Measurements from ENCODE around the gene CCSER2. TPM values are rescaled to one million over a fixed set of nuclear protein-coding genes. Genes with fewer than 3 reads are reported as not detected.

Gene CCSER2
- total and polyA plus RNA-seq, 7 experiments from 2014 or later: 59.1 to 133 (median 93.4) TPM

- H3K36me3 ChIP-seq (ENCODE audit: control insufficient read depth in 2 of 3, insufficient read depth in 3 of 3, low read length in 3 of 3): peaks cover 5 to 38% (median 12%) of the 10 kb centered on the region in 3 experiments
- no peaks in the 10 kb centered on the region for H3K4me1 ChIP-seq (ENCODE audit: control insufficient read depth in 2 of 2, insufficient read depth in 2 of 2, low read length in 2 of 2)
- no peak overlapping the region for H3K27ac ChIP-seq (ENCODE audit: low read depth, low read length)
- no peak overlapping the region for H3K4me3 Mint-ChIP-seq
- no peak overlapping the region for H3K4me3 ChIP-seq (ENCODE audit: low read length)
- H3K27me3 Mint-ChIP-seq: no peaks in the 10 kb centered on the region
- peaks cover 0 to 61% (median 45%) of the 10 kb centered on the region in 7 donors for H3K4me1 Mint-ChIP-seq
- H3K9me3 ChIP-seq (ENCODE audit: control insufficient read depth in 2 of 3, low read length in 3 of 3): peaks cover 0 to 29% (median 7%) of the 10 kb centered on the region in 3 experiments
- intact Hi-C loops (cut with micrococcal nuclease): no loop called here
- H3K36me3 Mint-ChIP-seq: peaks cover 31 to 93% (median 90%) of the 10 kb centered on the region in 5 donors
- ChIA-PET POLR2A (no interaction called here), CTCF (no interaction called here)
- peaks cover 22 to 64% (median 48%) of the 10 kb centered on the region in 11 donors for H3K9me3 Mint-ChIP-seq
- no peak for DNase-seq
- no peaks in the 10 kb centered on the region for H3K27me3 ChIP-seq (ENCODE audit: control insufficient read depth in 2 of 2, insufficient read depth in 2 of 2, low read length in 2 of 2)
- ATAC-seq: no peak
- H3K27ac Mint-ChIP-seq: no peak overlapping the region
These were observed 87.8 kb downstream of the CCSER2 start for GRCh38 chr10:84416245-84416555.

- intact Hi-C loops (cut with micrococcal nuclease): no loop called here
- Histone ChIP-seq H3K4me1 (ENCODE audit: control insufficient read depth in 2 of 2, insufficient read depth in 2 of 2, low read length in 2 of 2) (peaks cover 6 to 8% of the 10 kb centered on the region in 2 donors), H3K27me3 (ENCODE audit: control insufficient read depth in 2 of 2, insufficient read depth in 2 of 2, low read length in 2 of 2) (no peaks in the 10 kb centered on the region), H3K4me3 (ENCODE audit: low read length) (no peak overlapping the region), H3K9me3 (ENCODE audit: control insufficient read depth in 2 of 3, low read length in 3 of 3) (peaks cover 0 to 9% (median 7%) of the 10 kb centered on the region in 3 experiments), H3K27ac (ENCODE audit: low read depth, low read length) (no peak overlapping the region), H3K36me3 (ENCODE audit: control insufficient read depth in 2 of 3, insufficient read depth in 3 of 3, low read length in 3 of 3) (peaks cover under 1 to 33% (median 10%) of the 10 kb centered on the region in 3 experiments)
- peaks cover 25 to 70% (median 50%) of the 10 kb centered on the region in 7 donors for H3K4me1 Mint-ChIP-seq
- no peaks in the 10 kb centered on the region for H3K27me3 Mint-ChIP-seq
- peaks cover 14 to 60% (median 55%) of the 10 kb centered on the region in 5 donors for H3K36me3 Mint-ChIP-seq
- CTCF ChIA-PET: interaction anchor here (0.9 kb wide), 1 partner anchor 86 kb away, joined by 3 read pairs; no protein-coding TSS in a partner anchor
- peak overlapping the region in 1 of 10 donors; percentile 12 for H3K4me3 Mint-ChIP-seq
- DNase-seq: no peak
- POLR2A ChIA-PET: no interaction called here
- peaks cover 4 to 30% (median 14%) of the 10 kb centered on the region in 11 donors for H3K9me3 Mint-ChIP-seq
- no peak for ATAC-seq
- H3K27ac Mint-ChIP-seq: peak overlapping the region in 6 of 9 donors; percentile 19 to 76 (median 48)
These were observed 95.3 kb downstream of the CCSER2 start for GRCh38 chr10:84423719-84424118.

- peaks cover 9 to 59% (median 47%) of the 10 kb centered on the region in 5 donors for H3K36me3 Mint-ChIP-seq
- peaks cover 3 to 24% (median 10%) of the 10 kb centered on the region in 11 donors for H3K9me3 Mint-ChIP-seq
- Histone ChIP-seq H3K27ac (ENCODE audit: low read depth, low read length) (peak overlapping the region; percentile 48), H3K27me3 (ENCODE audit: control insufficient read depth in 2 of 2, insufficient read depth in 2 of 2, low read length in 2 of 2) (no peaks in the 10 kb centered on the region), H3K9me3 (ENCODE audit: control insufficient read depth in 2 of 3, low read length in 3 of 3) (peaks cover 0 to 7% (median 7%) of the 10 kb centered on the region in 3 experiments), H3K4me1 (ENCODE audit: control insufficient read depth in 2 of 2, insufficient read depth in 2 of 2, low read length in 2 of 2) (peaks cover 6 to 8% of the 10 kb centered on the region in 2 donors), H3K36me3 (ENCODE audit: control insufficient read depth in 2 of 3, insufficient read depth in 3 of 3, low read length in 3 of 3) (peaks cover 0 to 24% (median 10%) of the 10 kb centered on the region in 3 experiments), H3K4me3 (ENCODE audit: low read length) (no peak overlapping the region)
- intact Hi-C loops (cut with micrococcal nuclease): loop anchor here (5.0 kb wide), 2 partner anchors 38 to 47 kb away; no protein-coding TSS in a partner anchor
- POLR2A ChIA-PET: no interaction called here
- H3K4me1 Mint-ChIP-seq: peaks cover 32 to 76% (median 60%) of the 10 kb centered on the region in 7 donors
- H3K27me3 Mint-ChIP-seq: no peaks in the 10 kb centered on the region
- peak in 5 of 9 donors; percentile 1 to 18 (median 8) for DNase-seq
- peak overlapping the region; percentile 6 to 74 (median 54) for H3K4me3 Mint-ChIP-seq
- H3K27ac Mint-ChIP-seq: peak overlapping the region; percentile 10 to 90 (median 49)
- ATAC-seq: peak; percentile 54
- CTCF ChIA-PET: interaction anchor here (1.3 kb wide), 1 partner anchor 10 kb away, joined by 5 read pairs; no protein-coding TSS in a partner anchor
These were observed 96.4 kb downstream of the CCSER2 start for GRCh38 chr10:84424731-84425167.

GRCh38 chr10:84427903-84428650, 99.7 kb downstream of the CCSER2 start:
- H3K9me3 Mint-ChIP-seq: peaks cover 0 to 1% (median 0%) of the 10 kb centered on the region in 11 donors
- POLR2A ChIA-PET: no interaction called here
- peaks cover 0 to 4% (median 3%) of the 10 kb centered on the region in 3 experiments for H3K36me3 ChIP-seq (ENCODE audit: control insufficient read depth in 2 of 3, insufficient read depth in 3 of 3, low read length in 3 of 3)
- no peak for ATAC-seq
- intact Hi-C loops (cut with micrococcal nuclease): loop anchor here (5.0 kb wide), 2 partner anchors 34 to 51 kb away; no protein-coding TSS in a partner anchor
- peaks cover 8 to 14% of the 10 kb centered on the region in 2 donors for H3K4me1 ChIP-seq (ENCODE audit: control insufficient read depth in 2 of 2, insufficient read depth in 2 of 2, low read length in 2 of 2)
- peak overlapping the region in 1 of 10 donors; percentile 10 for H3K4me3 Mint-ChIP-seq
- no peaks in the 10 kb centered on the region for H3K9me3 ChIP-seq (ENCODE audit: control insufficient read depth in 2 of 3, low read length in 3 of 3)
- CTCF ChIA-PET: interaction anchor here (0.6 kb wide), 1 partner anchor 22 kb away, joined by 3 read pairs; no protein-coding TSS in a partner anchor
- peaks cover 32 to 72% (median 60%) of the 10 kb centered on the region in 7 donors for H3K4me1 Mint-ChIP-seq
- peaks cover 7 to 31% (median 26%) of the 10 kb centered on the region in 5 donors for H3K36me3 Mint-ChIP-seq
- H3K27me3 Mint-ChIP-seq: no peaks in the 10 kb centered on the region
- no peak for DNase-seq
- H3K27me3 ChIP-seq (ENCODE audit: control insufficient read depth in 2 of 2, insufficient read depth in 2 of 2, low read length in 2 of 2): no peaks in the 10 kb centered on the region
- no peak overlapping the region for H3K4me3 ChIP-seq (ENCODE audit: low read length)
- H3K27ac ChIP-seq (ENCODE audit: low read depth, low read length): no peak overlapping the region
- peak overlapping the region in 4 of 9 donors; percentile 2 to 72 (median 31) for H3K27ac Mint-ChIP-seq

GRCh38 chr10:84428711-84429110, 100.3 kb downstream of the CCSER2 start:
- Mint-ChIP-seq H3K36me3 (peaks cover 11 to 32% (median 25%) of the 10 kb centered on the region in 5 donors), H3K27ac (peak overlapping the region in 1 of 9 donors; percentile 15), H3K9me3 (peaks cover 0 to 1% (median 0%) of the 10 kb centered on the region in 11 donors), H3K4me1 (peaks cover 30 to 72% (median 61%) of the 10 kb centered on the region in 7 donors), H3K4me3 (no peak overlapping the region), H3K27me3 (no peaks in the 10 kb centered on the region)
- H3K27me3 ChIP-seq (ENCODE audit: control insufficient read depth in 2 of 2, insufficient read depth in 2 of 2, low read length in 2 of 2): no peaks in the 10 kb centered on the region
- ATAC-seq: no peak
- H3K4me3 ChIP-seq (ENCODE audit: low read length): no peak overlapping the region
- ChIA-PET CTCF (no interaction called here), POLR2A (no interaction called here)
- H3K4me1 ChIP-seq (ENCODE audit: control insufficient read depth in 2 of 2, insufficient read depth in 2 of 2, low read length in 2 of 2): peaks cover 8 to 14% of the 10 kb centered on the region in 2 donors
- no peak for DNase-seq
- H3K27ac ChIP-seq (ENCODE audit: low read depth, low read length): no peak overlapping the region
- H3K9me3 ChIP-seq (ENCODE audit: control insufficient read depth in 2 of 3, low read length in 3 of 3): no peaks in the 10 kb centered on the region
- peaks cover 0 to 4% (median 3%) of the 10 kb centered on the region in 3 experiments for H3K36me3 ChIP-seq (ENCODE audit: control insufficient read depth in 2 of 3, insufficient read depth in 3 of 3, low read length in 3 of 3)
- intact Hi-C loops (cut with micrococcal nuclease): loop anchor here (5.0 kb wide), 2 partner anchors 34 to 51 kb away; no protein-coding TSS in a partner anchor

GRCh38 chr10:84429926-84430520, 101.6 kb downstream of the CCSER2 start:
- peak; percentile 84 for ATAC-seq
- Mint-ChIP-seq H3K27me3 (no peaks in the 10 kb centered on the region), H3K9me3 (peaks cover 0 to 1% (median 0%) of the 10 kb centered on the region in 11 donors), H3K4me1 (peaks cover 25 to 70% (median 59%) of the 10 kb centered on the region in 7 donors), H3K36me3 (peaks cover 12 to 39% (median 22%) of the 10 kb centered on the region in 5 donors), H3K27ac (peak overlapping the region in 1 of 9 donors; percentile 24), H3K4me3 (peak overlapping the region in 3 of 10 donors; percentile 10 to 18 (median 14))
- CTCF ChIA-PET: interaction anchor here (0.6 to 2.3 kb wide), 8 partner anchors 9 to 264 kb away, joined by 3 to 12 read pairs (median 6); no protein-coding TSS in a partner anchor
- POLR2A ChIA-PET: no interaction called here
- intact Hi-C loops (cut with micrococcal nuclease): loop anchor here (1.0 to 5.0 kb wide), 6 partner anchors 17 to 166 kb away; no protein-coding TSS in a partner anchor
- no peak overlapping the region for H3K27ac ChIP-seq (ENCODE audit: low read depth, low read length)
- no peaks in the 10 kb centered on the region for H3K27me3 ChIP-seq (ENCODE audit: control insufficient read depth in 2 of 2, insufficient read depth in 2 of 2, low read length in 2 of 2)
- H3K4me3 ChIP-seq (ENCODE audit: low read length): no peak overlapping the region
- H3K4me1 ChIP-seq (ENCODE audit: control insufficient read depth in 2 of 2, insufficient read depth in 2 of 2, low read length in 2 of 2): peaks cover 1 to 9% of the 10 kb centered on the region in 2 donors
- DNase-seq: peak; percentile 23 to 55 (median 45)
- no peaks in the 10 kb centered on the region for H3K9me3 ChIP-seq (ENCODE audit: control insufficient read depth in 2 of 3, low read length in 3 of 3)
- peaks cover 0 to 4% (median 3%) of the 10 kb centered on the region in 3 experiments for H3K36me3 ChIP-seq (ENCODE audit: control insufficient read depth in 2 of 3, insufficient read depth in 3 of 3, low read length in 3 of 3)
